ENCODE data around the gene TBC1D23.
"Not testable (repeated sequence)": the region's sequence is repeated elsewhere in the genome, so short reads cannot be mapped to it uniquely, and the experiment has no call there.

Gene TBC1D23

DNA sequence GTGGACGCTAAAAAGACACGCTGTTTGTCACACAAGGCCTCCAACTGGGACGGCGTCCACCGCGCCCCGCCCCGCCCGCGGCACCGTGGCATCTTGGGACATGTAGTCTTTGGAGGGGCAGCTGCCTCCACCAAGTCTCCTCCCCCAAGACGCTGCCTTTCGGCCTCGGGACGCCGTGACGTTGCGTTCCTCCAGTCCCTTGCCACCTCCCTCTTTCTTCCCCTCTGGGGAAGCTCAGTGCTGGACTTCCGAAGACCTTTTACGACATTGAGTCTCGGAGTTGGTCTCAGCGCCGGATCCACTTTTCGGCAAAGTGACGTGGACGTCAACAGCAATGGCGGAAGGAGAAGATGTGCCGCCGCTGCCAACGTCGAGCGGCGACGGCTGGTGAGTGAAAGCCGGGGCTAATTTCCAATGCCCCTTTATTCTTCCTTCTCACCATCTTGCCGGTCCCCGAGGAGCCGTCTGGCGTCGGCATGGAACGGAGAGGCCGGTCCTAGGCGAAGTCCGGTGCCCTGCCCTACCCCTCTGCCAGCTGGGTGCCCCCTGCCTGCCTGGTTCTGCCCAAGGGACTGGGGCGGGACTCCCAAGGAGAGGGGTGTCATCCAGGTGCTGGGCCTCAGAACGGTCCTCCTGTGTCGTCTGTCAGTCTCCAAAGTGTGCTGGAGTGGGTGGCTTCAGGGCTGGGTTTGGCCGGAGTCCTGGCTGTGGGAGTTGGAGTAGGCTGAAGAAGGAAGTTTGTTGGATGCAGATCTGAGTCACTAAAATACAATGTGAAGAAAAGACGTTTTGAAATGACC, at the start of gene TBC1D23:
TSS of gene TBC1D23 (plus strand) at position 308 of the 800 bp plus-strand sequence. CDS start at position 335, 27 bp downstream.
- DNase-seq: peak; percentile 96 to 99

DNA sequence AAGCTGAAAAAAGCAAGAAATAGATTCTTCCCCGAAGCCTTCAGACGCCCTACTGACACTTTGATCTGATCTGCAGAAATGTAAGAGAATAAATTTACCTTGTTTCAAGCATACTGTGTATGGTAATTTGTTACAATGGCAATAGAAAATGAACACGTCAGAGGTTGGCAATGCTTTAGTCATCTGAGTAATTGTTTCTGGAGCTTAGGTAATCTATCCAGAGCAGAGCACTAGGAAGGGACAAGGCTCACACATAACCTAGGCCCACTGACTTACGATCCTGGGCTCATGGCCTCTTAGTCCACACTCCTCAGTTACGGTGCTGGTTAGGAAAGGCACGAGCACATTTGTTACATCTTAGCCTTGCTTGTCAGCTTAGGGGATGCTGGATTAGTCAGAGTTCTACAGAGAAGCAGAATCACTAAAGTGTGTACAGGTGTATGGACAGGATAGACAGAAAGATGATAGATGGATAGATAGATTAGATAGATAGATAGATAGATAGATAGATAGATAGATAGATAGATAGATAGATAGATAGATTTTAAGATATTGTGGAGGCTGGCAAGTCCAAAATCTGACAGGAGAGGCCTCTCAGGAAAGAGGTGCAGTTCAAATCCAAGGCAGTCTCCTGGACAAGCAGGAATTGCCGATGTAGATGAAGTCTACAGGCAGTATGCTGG, 46.8 kb upstream of the TBC1D23 start:
- no peak for DNase-seq

GRCh38 chr3:100214574-100214964, 46.2 kb upstream of the TBC1D23 start:
- DNase-seq: no peak

- DNase-seq: no peak
Measured at GRCh38 chr3:100216713-100217112, 44.1 kb upstream of the TBC1D23 start.

DNA sequence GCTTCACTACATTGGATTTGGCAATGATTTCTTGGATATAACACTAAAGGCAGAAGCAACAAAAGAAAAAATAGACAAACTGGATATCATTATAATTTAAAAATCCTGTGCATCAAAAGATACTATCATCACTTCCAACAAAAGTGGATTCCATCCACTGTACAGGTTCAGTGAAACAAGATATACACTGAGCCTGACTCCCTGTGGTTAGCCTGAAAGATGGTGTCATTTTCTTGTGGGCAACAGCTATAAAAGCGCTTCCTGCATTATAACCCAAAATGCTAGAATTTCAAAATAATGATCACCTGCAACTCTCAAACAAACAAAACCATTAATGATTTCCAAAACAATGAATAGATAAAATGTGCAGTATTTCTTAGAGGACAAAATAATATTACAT, 39.6 kb upstream of the TBC1D23 start:
- no peak for DNase-seq

DNA sequence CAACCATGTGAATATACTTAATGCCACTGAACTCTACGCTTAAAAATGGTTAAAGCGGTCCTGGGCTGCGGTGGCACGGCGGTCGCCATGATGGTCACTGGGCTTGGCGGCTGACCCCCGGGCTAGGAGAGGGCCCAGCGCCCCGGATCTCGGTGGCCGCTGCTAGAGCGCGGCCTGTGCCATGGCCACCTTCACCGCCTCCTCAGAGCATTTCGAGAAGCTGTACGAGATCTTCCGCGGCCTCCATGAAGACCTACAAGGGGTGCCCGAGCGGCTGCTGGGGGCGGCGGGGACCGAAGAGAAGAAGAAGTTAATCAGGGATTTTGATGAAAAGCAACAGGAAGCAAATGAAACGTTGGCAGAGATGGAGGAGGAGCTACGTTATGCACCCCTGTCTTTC, 35.6 kb upstream of the TBC1D23 start:
- no peak for DNase-seq

GRCh38 chr3:100225883-100226282, 34.9 kb upstream of the TBC1D23 start:
- no peak for DNase-seq

DNA sequence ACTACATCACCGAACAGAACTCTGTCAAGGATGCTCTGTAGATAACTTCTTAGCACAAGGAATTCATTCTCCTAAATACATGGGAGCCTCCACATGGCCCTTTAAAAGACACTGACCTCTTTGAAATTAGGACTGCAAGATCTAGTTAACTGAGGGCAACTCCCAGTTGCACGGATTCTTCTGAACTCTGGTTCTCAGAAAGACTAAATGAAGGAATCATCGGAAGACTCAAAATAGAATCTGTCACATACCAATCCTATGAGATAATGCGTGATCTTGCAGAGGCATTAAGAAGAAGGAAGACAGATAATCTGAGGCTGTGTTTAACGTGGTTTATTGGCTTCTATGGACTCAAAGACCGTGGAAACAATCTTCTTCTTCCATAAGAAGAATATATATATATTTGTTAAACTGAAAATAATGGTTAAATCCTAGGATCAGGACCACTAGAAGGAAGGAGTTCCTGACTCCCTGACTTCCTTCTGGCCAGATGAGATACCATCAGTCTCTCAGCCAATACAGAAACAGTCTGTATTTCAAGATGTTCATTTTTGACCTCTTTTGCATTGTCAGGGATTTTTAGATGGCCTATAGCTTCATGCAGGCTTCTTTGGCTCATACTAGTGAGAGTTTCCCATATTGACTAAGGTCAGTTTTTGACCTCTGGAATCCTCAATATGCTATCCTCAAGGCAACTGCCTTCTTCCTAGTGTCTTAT, 33.9 kb upstream of the TBC1D23 start:
- DNase-seq: no peak

GRCh38 chr3:100227511-100227921, 33.3 kb upstream of the TBC1D23 start:
- DNase-seq: no peak

GRCh38 chr3:100228247-100228646, 32.5 kb upstream of the TBC1D23 start:
- no peak for DNase-seq

DNA sequence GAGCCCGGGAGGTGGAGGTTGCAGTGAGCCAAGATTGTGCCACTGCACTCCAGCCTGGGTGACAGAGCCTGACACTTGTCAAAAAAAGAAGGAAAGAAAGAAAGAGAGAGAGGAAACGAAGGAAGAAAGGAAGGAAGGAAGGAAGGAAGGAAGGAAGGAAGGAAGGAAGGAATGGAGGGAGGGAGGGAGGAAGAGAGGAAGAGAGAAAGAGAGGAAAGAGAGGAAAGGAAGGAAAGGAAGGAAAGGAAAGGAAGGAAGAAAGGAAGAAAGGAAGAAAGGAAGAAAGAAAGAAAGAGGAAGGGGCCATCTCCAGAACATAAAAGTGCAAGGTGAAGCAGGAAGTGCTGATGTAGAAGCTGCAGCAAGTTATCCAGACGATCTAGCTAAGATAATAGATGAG, 31.6 kb upstream of the TBC1D23 start:
- not testable (repeated sequence) for DNase-seq

GRCh38 chr3:100230710-100231109, 30.1 kb upstream of the TBC1D23 start:
- no peak for DNase-seq

GRCh38 chr3:100231668-100232067, 29.1 kb upstream of the TBC1D23 start:
- DNase-seq: no peak

DNA sequence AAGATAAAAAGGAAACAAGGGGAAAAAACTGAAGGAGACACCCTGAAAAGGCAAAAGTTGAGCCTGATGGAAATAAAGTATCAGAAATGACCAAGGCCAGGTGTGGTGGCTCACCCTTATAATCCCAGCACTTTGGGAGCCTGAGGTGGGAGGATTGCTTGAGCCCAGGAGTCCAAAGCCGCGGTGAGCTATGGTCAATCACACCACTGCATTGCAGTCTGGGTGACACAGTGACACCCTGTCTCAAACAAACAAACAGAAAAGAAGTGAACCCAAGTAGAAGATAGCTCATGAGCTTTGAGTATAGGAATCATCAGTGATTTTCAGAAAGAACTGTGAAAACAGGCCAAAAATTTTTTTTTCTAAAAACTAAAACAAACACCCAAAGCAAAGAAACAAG, 26.4 kb upstream of the TBC1D23 start:
- DNase-seq: no peak

- no peak for DNase-seq
Measured at GRCh38 chr3:100238599-100238998, 22.2 kb upstream of the TBC1D23 start.

- not testable (repeated sequence) for DNase-seq
Measured at GRCh38 chr3:100242471-100242870, 18.3 kb upstream of the TBC1D23 start.

GRCh38 chr3:100244264-100244663, 16.5 kb upstream of the TBC1D23 start:
- DNase-seq: no peak

DNA sequence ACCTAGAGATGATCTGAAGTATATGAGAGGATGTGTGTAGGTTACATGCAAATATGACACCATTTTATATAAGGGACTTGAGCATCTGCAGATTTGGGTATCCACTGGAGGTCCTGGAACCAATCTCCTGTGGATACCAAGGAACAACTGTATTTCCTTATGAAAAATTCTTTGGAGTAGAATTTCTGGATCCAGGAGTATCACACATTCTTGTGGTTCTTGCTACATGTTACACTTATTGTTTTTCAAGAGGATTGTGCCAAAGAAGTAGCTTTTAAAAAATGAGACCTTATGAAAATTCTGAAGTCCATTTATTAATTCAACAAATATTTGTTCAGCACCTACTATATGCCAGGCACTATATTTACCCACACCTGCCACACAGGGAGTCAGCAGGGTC, 15.7 kb upstream of the TBC1D23 start:
- no peak for DNase-seq

- no peak for DNase-seq
Measured at GRCh38 chr3:100245927-100246326, 14.9 kb upstream of the TBC1D23 start.

GRCh38 chr3:100246999-100247398, 13.8 kb upstream of the TBC1D23 start:
- DNase-seq: no peak

DNA sequence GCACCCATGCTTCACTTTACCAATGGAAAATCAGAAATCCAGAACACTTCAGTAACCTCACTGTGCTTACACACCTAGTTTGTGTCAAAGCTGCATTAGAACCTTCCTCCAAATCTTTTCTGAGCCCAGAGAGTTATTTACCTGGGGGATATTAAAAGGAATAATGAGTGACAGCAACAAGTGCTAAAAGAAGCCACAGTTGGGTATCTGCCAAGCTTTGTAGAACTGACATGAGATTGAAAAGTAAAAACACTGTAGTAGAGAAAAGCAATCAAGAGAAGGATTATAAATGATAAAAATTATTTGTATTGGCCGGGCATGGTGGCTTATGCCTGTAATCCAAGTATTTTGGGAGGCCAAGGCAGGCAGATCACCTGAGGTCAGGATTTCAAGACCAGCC, 8.8 kb upstream of the TBC1D23 start:
- DNase-seq: no peak

DNA sequence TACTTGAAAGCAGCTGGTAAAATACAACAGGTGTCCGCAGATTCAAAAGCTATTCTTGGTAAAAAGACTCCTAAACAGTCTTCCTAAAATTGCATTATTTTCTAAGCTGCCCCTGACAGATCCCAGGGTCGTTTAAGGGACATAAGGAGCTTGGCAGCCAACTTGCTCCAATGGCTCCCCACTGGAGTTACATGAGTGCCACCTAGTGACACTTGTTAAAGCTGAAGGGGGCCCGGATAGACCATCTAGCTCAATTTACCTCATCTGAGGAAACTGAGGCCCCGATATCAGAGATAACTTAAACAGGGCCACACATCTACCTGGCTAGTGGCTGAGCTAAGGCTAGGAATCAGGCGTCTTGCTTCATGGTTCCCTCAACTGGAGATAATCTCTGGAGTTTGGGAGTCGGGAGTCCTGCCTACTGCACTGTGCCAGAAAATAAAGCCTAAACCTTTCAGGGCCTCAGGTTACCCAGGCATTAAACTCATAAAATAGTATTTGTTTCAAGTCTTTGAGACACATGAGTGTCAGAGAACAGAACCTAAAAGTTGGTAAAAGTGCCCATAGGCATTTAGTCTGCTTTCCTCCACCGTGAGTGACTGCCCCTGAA, 6.5 kb upstream of the TBC1D23 start:
- DNase-seq: peak; percentile 73 to 81

- DNase-seq: no peak
Measured at GRCh38 chr3:100256731-100257151, 4.1 kb upstream of the TBC1D23 start.
